GM06990 (cell line): ENCODE measurements around the gene SLC17A5.
"Not testable (repeated sequence)": the region's sequence is repeated elsewhere in the genome, so short reads cannot be mapped to it uniquely, and the experiment has no call there.

ENCODE experiments used
- DNase-seq: peaks from one replicate; pipeline ENCODE4 v3.0.0-alpha.2; 2011; ENCODE audit not compliant: insufficient read length; ENCODE audit errors: extremely low read depth
- H3K27me3 ChIP-seq: replicated peaks from 2 replicates; pipeline ENCODE4 v1.6.0; 2011; ENCODE audit warnings: low read length; ENCODE audit not compliant: control insufficient read depth, insufficient read depth
- H3K36me3 ChIP-seq: 2 replicates; pipeline ENCODE4 v1.5.1; 2011; ENCODE audit warnings: low read length; ENCODE audit not compliant: control insufficient read depth, insufficient read depth
- H3K4me3 ChIP-seq: replicated peaks from 2 replicates; pipeline ENCODE4 v1.5.1; 2011; ENCODE audit warnings: low read depth, mild to moderate bottlenecking, control low read depth, low read length
- CTCF ChIP-seq: IDR thresholded peaks from 2 replicates; pipeline ENCODE4 v1.5.1; 2011; ENCODE audit warnings: low read length, control low read depth, mild to moderate bottlenecking, inconsistent platforms; ENCODE audit not compliant: insufficient read depth, poor library complexity, severe bottlenecking

The SLC17A5 gene

GRCh38 chr6:73680289-73680918 is 26.6 kb upstream of the SLC17A5 start:
- H3K27me3 ChIP-seq = no peaks in the 10 kb centered on the region
- no peak overlapping the region for H3K4me3 ChIP-seq
- TF ChIP-seq CTCF = no peak
- DNase-seq = no peak
- no peaks in the 10 kb centered on the region for H3K36me3 ChIP-seq

GRCh38 chr6:73679846-73680245 is 26.1 kb upstream of the SLC17A5 start:
- H3K4me3 ChIP-seq, DNase-seq, H3K27me3 ChIP-seq, H3K36me3 ChIP-seq: not testable (repeated sequence)

- no peak for TF ChIP-seq CTCF
- Histone ChIP-seq H3K36me3 (no peaks in the 10 kb centered on the region), H3K27me3 (no peaks in the 10 kb centered on the region), H3K4me3 (no peak overlapping the region)
- DNase-seq = no peak
Measured at GRCh38 chr6:73679009-73679408, 25.2 kb upstream of the SLC17A5 start.

- no peaks in the 10 kb centered on the region for H3K36me3 ChIP-seq
- H3K4me3 ChIP-seq = no peak overlapping the region
- peak; percentile 88 for TF ChIP-seq CTCF
- DNase-seq = no peak
- no peaks in the 10 kb centered on the region for H3K27me3 ChIP-seq
Measured at GRCh38 chr6:73675466-73676098, 21.8 kb upstream of the SLC17A5 start.

GRCh38 chr6:73671911-73672685 is 18.3 kb upstream of the SLC17A5 start:
- H3K4me3 ChIP-seq = no peak overlapping the region

More at GRCh38 chr6:73671911-73672685, 18.3 kb upstream of the SLC17A5 start:
- Histone ChIP-seq H3K27me3 (no peaks in the 10 kb centered on the region), H3K36me3 (no peaks in the 10 kb centered on the region)
- TF ChIP-seq CTCF = no peak
- DNase-seq = no peak
